ENCODE results near the gene MYPN. TPM values are rescaled to one million over a fixed set of nuclear protein-coding genes. Genes with fewer than 3 reads are reported as not detected.
A peak's percentile ranks its signal among the peaks of the same experiment; 100 is the strongest.

Gene MYPN
- total and polyA plus RNA-seq, 2 experiments from 2014 or later, result not detected

DNA sequence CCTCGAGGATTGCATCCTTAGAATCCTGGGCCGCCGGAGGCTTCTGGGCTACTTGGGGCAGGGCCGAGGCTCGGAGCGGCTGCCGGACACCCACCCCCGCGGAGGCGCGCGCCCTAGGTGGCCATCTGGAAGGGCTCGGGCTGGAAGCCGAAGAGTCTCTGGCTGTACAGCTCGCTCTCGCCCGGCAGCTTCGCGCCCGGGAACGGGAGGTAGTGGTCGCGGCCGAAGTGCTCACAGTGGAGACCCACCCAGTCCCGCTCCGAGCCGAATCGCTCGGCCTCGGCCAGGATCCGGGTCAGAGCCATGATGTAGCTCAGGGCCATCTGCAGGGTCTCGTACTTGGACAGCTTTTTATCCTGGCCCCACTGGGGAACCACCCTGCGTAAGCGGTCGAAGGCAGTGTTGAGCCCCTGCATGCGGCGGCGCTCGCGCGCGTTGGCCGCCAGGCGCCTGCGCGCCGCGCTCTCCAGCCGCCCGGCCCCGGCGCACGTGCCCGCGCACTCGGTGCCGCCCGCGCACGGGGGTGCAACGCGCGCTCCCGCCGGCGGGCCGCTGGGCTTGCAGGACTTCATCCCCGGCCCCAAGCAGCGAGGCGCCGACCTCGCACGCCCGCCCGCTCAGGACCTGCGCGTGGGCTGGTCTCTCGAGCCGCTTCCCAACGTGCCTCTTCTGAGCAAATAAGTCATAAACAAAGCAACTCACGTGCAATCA, 122.0 kb downstream of the MYPN start:
- peak overlapping the region; percentile 84 for H3K4me3 Mint-ChIP-seq
- Histone ChIP-seq H3F3A (replicated peaks; ENCODE audit: low read depth) (no peaks in the 10 kb centered on the region; the same call in 1 of the 2 replicates), H3K36me3 (ENCODE audit: insufficient read depth) (no peaks in the 10 kb centered on the region), H4K20me1 (replicated peaks; ENCODE audit: insufficient read depth) (no peaks in the 10 kb centered on the region), H3K27ac (ENCODE audit: low read depth) (no peak overlapping the region), H2AFZ (peak overlapping the region; percentile 100), H3K4me2 (peak overlapping the region; percentile 98), H3K4me1 (ENCODE audit: insufficient read depth) (peaks cover 9% of the 10 kb centered on the region), H3K27me3 (ENCODE audit: insufficient read depth) (peaks cover 40% of the 10 kb centered on the region), H3K9me2 (ENCODE audit: insufficient read depth) (no peaks in the 10 kb centered on the region), H3K4me3 (peak overlapping the region; percentile 86), H3K79me2 (replicated peaks; ENCODE audit: insufficient read depth) (no peaks in the 10 kb centered on the region)
- ATAC-seq (peak; percentile 95), DNase-seq (ENCODE audit: low spot score) (peak; percentile 87)
- peak overlapping the region; percentile 88 for H3K27ac Mint-ChIP-seq
- no peaks in the 10 kb centered on the region for H3K36me3 Mint-ChIP-seq (ENCODE audit: low read depth)
- H3K9me3 Mint-ChIP-seq, result no peaks in the 10 kb centered on the region
- peaks cover 9% of the 10 kb centered on the region for H3K4me1 Mint-ChIP-seq
- TF ChIP-seq, protein P1, sequence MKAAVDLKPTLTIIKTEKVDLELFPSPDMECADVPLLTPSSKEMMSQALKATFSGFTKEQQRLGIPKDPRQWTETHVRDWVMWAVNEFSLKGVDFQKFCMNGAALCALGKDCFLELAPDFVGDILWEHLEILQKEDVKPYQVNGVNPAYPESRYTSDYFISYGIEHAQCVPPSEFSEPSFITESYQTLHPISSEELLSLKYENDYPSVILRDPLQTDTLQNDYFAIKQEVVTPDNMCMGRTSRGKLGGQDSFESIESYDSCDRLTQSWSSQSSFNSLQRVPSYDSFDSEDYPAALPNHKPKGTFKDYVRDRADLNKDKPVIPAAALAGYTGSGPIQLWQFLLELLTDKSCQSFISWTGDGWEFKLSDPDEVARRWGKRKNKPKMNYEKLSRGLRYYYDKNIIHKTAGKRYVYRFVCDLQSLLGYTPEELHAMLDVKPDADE (IDR thresholded peaks at IDR 0.05), result no peak
- TF ChIP-seq, protein P2, sequence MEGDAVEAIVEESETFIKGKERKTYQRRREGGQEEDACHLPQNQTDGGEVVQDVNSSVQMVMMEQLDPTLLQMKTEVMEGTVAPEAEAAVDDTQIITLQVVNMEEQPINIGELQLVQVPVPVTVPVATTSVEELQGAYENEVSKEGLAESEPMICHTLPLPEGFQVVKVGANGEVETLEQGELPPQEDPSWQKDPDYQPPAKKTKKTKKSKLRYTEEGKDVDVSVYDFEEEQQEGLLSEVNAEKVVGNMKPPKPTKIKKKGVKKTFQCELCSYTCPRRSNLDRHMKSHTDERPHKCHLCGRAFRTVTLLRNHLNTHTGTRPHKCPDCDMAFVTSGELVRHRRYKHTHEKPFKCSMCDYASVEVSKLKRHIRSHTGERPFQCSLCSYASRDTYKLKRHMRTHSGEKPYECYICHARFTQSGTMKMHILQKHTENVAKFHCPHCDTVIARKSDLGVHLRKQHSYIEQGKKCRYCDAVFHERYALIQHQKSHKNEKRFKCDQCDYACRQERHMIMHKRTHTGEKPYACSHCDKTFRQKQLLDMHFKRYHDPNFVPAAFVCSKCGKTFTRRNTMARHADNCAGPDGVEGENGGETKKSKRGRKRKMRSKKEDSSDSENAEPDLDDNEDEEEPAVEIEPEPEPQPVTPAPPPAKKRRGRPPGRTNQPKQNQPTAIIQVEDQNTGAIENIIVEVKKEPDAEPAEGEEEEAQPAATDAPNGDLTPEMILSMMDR (conservative IDR thresholded peaks at IDR 0.05; ENCODE audit: low read depth in 2 of 2), result peak in 1 of 2 experiments; percentile 32; a peak in 2 of 4 replicates
- no peak for TF ChIP-seq EZH2phosphoT487 (IDR thresholded peaks at IDR 0.05; ENCODE audit: unreplicated experiment)
- no peak for TF ChIP-seq ZNF114 (CRISPR knock-in tag; IDR thresholded peaks at IDR 0.05)
- TF ChIP-seq JUNB (IDR thresholded peaks at IDR 0.05; ENCODE audit: unreplicated experiment), result no peak
- TF ChIP-seq, protein P3, sequence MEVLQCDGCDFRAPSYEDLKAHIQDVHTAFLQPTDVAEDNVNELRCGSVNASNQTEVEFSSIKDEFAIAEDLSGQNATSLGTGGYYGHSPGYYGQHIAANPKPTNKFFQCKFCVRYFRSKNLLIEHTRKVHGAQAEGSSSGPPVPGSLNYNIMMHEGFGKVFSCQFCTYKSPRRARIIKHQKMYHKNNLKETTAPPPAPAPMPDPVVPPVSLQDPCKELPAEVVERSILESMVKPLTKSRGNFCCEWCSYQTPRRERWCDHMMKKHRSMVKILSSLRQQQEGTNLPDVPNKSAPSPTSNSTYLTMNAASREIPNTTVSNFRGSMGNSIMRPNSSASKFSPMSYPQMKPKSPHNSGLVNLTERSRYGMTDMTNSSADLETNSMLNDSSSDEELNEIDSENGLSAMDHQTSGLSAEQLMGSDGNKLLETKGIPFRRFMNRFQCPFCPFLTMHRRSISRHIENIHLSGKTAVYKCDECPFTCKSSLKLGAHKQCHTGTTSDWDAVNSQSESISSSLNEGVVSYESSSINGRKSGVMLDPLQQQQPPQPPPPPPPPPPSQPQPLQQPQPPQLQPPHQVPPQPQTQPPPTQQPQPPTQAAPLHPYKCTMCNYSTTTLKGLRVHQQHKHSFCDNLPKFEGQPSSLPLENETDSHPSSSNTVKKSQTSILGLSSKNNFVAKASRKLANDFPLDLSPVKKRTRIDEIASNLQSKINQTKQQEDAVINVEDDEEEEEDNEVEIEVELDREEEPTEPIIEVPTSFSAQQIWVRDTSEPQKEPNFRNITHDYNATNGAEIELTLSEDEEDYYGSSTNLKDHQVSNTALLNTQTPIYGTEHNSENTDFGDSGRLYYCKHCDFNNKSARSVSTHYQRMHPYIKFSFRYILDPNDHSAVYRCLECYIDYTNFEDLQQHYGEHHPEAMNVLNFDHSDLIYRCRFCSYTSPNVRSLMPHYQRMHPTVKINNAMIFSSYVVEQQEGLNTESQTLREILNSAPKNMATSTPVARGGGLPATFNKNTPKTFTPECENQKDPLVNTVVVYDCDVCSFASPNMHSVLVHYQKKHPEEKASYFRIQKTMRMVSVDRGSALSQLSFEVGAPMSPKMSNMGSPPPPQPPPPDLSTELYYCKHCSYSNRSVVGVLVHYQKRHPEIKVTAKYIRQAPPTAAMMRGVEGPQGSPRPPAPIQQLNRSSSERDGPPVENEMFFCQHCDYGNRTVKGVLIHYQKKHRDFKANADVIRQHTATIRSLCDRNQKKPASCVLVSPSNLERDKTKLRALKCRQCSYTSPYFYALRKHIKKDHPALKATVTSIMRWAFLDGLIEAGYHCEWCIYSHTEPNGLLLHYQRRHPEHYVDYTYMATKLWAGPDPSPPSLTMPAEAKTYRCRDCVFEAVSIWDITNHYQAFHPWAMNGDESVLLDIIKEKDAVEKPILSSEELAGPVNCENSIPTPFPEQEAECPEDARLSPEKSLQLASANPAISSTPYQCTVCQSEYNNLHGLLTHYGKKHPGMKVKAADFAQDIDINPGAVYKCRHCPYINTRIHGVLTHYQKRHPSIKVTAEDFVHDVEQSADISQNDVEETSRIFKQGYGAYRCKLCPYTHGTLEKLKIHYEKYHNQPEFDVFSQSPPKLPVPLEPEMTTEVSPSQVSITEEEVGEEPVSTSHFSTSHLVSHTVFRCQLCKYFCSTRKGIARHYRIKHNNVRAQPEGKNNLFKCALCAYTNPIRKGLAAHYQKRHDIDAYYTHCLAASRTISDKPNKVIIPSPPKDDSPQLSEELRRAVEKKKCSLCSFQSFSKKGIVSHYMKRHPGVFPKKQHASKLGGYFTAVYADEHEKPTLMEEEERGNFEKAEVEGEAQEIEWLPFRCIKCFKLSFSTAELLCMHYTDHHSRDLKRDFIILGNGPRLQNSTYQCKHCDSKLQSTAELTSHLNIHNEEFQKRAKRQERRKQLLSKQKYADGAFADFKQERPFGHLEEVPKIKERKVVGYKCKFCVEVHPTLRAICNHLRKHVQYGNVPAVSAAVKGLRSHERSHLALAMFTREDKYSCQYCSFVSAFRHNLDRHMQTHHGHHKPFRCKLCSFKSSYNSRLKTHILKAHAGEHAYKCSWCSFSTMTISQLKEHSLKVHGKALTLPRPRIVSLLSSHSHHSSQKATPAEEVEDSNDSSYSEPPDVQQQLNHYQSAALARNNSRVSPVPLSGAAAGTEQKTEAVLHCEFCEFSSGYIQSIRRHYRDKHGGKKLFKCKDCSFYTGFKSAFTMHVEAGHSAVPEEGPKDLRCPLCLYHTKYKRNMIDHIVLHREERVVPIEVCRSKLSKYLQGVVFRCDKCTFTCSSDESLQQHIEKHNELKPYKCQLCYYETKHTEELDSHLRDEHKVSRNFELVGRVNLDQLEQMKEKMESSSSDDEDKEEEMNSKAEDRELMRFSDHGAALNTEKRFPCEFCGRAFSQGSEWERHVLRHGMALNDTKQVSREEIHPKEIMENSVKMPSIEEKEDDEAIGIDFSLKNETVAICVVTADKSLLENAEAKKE (CRISPR knock-in tag; IDR thresholded peaks at IDR 0.05), result no peak
- 0 out of 2 replicates have a peak, but pooled peaks have one; percentile 36 for TF ChIP-seq CREB1 (CRISPR knock-in tag; IDR thresholded peaks at IDR 0.05; ENCODE audit: low read depth)
- TF ChIP-seq POLR2AphosphoS5 (IDR thresholded peaks at IDR 0.05; ENCODE audit: low read depth), result peak; percentile 54
- TF ChIP-seq NANOG (IDR thresholded peaks at IDR 0.05; ENCODE audit: borderline replicate concordance), result no peak
- TF ChIP-seq STAT1 (IDR thresholded peaks at IDR 0.05; ENCODE audit: unreplicated experiment), result no peak
- TF ChIP-seq REST (IDR thresholded peaks at IDR 0.05; ENCODE audit: unreplicated experiment), result no peak
- peaks cover 11% of the 10 kb centered on the region for H3K27me3 Mint-ChIP-seq (ENCODE audit: insufficient read depth, low read depth, poor library complexity)
